SW480 (cell line): ENCODE measurements around the gene DHX15.

Experiments
- DNase-seq: peaks from one replicate; pipeline ENCODE4 v3.0.0-alpha.2; 2016; ENCODE audit warnings: low spot score

The DHX15 gene

DNA sequence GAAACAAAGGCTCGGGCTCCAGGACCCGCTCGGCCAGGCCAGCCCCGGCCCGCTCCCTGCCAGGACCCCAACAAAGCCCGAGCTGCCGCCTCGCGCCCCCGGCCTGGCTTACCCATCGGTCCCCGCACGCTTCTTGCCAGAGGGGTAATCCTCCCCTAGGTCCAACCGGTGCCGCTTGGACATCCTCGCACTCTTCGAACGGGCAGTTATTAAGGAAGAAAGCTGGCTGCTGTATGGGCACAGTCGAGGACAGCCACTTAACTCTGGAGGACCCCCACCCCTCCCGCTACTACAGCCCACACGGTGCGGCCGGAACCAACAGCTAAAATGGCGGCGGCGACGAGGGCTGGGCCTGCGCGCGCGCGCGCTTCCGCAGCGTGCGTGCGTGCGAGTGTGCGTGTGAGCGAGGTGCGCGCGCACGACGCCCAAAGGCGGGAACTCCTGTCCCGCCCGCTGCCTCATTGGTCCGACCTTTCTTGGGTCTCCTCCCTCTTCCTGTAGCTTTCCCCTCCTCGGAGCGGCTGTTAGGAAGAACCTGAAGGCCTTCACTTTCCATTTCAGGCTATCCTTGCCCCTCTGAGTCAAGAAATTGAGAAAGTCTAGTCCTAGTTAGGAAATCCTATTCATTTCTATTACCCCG is at the start of gene DHX15:
Gene DHX15 (minus strand): TSS at position 344 of the 640 bp plus-strand sequence. CDS start 161 bp downstream, at position 183.
- peak; percentile 92 for DNase-seq

GRCh38 chr4:24632011-24632410 is 47.7 kb upstream of the DHX15 start:
- DNase-seq = no peak

DNA sequence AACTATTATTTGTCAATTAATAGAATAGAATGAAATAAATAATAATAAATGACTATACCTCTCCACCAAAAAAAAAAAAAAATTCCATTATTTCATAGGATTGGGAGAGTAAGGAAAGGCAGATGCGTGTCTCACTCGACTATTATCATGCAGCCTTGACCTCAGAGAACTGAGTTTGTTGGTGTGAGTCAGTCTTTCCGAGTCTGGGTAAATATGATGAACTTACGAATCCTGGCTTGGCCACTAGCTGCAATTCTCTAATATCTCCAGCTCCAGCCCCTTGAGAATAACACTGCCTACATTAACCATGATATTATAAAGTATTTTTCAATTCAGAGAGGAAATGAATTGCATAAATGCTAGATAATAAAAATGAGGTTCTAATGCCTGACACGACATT is 46.6 kb upstream of the DHX15 start:
- no peak for DNase-seq

GRCh38 chr4:24625091-24625490 is 40.7 kb upstream of the DHX15 start:
- no peak for DNase-seq

DNA sequence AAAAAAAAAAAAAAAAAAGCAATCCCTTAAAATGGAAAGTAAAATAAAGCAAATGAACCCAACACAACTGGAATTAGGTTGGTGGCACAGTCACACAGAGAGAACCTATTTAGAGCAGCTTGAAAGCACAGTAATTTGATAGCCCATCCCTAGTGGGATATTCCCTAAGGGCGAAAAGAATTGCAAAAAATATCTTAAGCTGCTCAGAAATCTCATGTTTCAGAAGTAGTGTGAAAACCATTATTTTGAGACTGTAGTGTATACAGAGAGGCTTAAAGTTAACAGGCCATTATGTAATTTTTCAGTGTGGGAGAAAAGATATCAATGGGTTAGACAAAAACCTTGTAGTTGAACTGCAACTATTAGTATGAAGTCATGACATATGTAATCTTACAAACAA is 40.0 kb upstream of the DHX15 start:
- no peak for DNase-seq

GRCh38 chr4:24622146-24622834 is 37.9 kb upstream of the DHX15 start:
- DNase-seq = no peak

DNA sequence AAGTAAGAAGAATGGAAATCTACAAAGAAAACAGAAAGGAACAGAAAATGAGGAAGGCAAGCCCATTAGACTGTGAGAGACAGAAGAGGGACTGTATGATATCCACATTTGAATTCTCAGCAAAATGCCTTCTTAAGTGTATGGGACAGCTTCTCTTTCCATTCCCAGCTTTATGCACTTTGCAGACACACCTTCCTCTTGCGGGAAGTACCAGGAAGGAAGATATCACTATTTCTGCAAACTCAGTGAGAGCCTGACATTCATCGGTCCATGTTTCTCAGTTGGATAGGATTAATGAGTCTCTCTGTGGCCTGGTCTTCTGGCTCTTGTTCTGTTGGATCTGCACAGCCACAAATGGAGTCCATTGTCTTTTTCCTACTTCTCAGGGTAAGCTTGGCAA is 31.6 kb upstream of the DHX15 start:
- DNase-seq = no peak

- no peak for DNase-seq
Measured at GRCh38 chr4:24614881-24615280, 30.5 kb upstream of the DHX15 start.

DNA sequence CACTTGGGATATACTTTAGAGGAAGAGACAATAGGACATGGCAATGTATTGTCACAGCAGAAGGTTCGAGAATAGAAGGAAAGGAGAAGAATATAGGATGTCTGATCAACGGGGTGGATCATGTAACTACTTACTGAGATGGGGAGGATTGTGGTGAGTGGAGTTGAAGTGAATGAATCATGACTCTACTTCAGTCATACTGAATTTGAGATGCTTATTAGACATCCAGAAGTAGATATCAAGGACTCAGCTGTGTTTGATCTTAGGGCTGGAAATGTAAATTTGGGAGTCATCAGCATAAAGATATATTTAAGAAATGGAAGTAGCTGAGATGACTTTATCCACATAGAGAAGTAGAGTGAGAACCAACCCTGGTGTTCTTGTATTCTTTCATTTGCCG is 29.1 kb upstream of the DHX15 start:
- no peak for DNase-seq

DNA sequence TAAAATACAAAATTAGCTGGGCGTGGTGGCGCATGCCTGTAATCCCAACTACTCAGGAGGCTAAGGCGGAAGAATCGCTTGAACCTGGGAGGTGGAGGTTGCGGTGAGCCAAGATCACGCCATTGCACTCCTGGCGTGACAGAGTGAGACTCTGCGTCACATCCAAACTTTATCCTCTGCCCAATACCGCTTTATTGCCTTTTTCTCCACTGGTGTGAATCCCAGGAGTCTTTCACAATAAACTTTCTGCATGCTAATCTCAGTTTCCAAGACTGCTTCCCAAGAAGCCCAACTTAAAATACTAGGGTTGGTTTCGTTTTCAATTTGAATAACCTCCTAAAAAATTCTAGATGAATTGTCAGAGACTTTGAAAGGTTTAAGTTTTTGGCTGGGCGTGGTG is 27.2 kb upstream of the DHX15 start:
- no peak for DNase-seq

GRCh38 chr4:24607334-24607733 is 23.0 kb upstream of the DHX15 start:
- no peak for DNase-seq

GRCh38 chr4:24605216-24605615 is 20.9 kb upstream of the DHX15 start:
- DNase-seq = no peak

DNA sequence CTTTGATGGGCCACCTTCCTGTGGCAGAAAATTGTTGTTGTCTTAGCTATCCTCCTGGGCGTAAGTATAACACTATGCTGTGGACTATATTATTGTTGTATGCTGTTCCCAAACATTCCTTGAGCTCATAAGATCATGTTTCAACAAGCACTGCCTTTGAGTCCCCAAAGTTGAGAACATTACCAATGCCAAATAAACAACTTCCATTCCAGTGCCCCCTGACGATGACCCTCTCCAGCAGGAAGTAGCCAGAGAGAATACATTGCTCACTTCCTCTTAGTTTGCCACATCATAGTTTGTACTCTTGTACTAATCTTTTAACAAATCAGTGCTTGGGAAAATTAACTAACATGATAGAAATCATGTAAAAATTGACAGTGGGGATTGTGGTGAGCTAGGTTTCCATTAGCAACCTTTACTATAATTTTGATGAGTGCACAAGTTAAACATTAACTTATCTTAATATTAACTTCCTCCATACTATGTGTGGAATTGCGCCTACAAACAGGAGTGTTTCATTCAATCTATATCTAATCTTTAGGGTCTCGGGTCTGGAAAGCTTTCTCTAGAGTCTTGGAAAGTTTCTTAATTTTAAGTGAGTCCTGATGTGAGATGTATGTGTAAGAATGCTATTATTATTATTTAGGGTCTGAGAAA is 20.3 kb upstream of the DHX15 start:
- no peak for DNase-seq

DNA sequence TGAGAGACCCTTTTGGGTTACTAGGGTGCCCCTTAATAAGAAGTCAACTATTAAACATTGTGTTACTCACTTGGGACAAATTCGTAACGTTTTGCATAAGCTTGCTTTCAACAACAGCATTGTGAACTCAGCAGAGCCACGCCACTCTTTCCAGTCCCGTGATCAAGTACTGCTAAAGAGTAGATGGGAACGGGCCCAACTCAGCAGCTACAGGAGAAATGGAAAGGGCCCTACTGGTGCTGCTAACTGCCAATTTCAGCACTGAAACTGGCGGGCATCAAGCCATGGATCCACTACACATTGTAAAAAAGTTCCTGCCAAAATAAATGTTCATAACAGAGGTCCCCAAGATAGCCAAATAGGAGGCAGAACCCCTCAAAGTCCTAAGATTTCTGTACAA is 19.0 kb upstream of the DHX15 start:
- DNase-seq = no peak

DNA sequence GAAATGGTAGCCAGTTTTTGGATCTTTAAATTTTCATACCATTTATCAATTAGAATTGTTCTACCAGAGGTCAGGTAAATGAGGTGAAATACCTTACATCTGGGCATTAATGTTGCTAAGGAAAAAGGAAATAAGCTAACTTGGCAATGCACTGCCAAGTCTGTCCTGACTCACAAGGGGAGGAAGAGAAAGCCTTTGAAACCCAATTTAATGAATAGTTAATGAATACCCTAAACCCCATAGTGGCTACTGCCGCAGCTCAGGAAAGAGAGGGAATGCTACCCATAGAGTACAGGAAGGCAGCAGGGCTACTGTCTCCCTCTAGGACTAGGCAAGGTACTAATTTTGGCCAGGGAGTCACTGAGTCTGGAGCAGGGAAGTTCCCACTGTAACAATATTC is 16.8 kb upstream of the DHX15 start:
- DNase-seq = no peak

DNA sequence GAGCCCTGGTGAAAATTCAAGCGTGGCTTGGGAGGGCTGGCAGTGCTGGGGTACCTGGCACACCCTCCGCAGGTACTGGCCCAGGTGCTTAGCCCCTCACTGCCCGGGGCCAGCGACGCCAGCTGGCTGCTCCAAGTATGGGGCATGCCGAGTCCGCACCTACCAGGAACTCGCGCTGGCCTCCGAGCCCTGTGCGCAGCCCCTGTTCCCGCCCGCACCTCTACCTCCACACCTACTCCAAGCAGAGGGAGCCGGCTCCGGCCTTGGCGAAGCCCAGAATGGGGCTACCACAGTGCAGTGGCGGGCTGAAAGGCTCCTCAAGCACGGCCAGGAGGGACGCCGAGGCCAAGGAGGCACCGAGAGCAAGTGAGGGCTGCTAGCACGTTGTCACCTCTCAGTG is 14.9 kb upstream of the DHX15 start:
- no peak for DNase-seq

- no peak for DNase-seq
Measured at GRCh38 chr4:24598025-24598424, 13.7 kb upstream of the DHX15 start.

GRCh38 chr4:24595659-24596058 is 11.3 kb upstream of the DHX15 start:
- no peak for DNase-seq

DNA sequence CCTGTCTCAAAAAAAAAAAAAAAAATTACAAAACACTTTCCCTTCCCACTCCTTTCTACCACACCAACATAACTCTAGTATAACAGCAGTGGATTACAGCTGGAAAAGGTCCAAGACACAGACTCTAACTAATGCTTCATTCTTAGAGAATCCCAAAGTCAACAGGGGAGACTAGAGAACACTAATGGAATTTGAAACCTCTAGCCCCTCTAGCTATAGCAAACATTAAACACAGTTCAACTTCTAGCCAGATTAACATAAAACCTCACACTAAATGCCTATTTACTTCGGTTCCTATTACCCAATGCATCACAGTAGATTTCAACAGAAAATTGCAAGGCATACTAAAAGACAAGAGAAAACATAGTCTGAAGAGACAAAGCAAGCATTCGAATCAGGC is 10.5 kb upstream of the DHX15 start:
- no peak for DNase-seq

GRCh38 chr4:24589448-24589847 is 5.1 kb upstream of the DHX15 start:
- DNase-seq = no peak

- DNase-seq = no peak
Measured at GRCh38 chr4:24588216-24588954, 4.0 kb upstream of the DHX15 start.

DNA sequence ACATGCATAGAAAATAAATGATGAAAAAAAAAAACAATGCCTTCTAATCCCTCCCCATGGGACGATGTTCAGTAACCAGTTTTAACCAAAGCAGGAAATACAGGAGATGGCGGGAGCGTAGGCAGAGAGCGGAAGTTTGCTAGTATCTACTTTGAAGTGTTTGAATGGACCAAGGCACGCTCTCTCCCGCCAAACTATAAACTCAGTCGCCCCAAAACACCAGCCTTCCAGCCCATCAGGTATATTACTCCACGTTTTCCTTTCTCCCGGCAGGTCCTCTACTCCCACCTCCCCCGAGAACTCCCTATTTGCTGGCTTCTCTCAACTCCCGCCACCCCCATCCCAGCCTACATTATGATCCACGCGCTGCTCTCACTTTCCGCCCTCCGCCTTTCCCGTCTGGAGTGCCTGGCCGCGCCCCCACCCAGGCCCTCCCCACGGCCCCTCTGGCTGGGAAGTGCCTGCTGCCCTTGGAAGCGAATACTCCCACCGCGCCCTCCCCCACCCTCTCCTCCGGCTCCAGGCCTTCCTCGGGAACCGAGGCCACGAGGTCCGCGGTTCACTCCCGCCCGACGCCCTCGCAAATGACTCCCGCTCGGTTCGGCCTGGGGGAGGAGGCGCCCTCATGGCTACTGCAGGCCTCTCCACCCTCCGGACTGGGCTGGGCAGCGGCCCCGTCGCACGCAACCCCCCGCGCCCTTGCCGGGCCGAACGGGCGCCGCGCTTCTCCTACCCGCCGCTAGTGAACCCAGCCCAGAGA is 723 bp downstream of the DHX15 start:
- DNase-seq = peak; percentile 64
